Prostate gland (tissue), 2 donors: ENCODE results near the gene APOD.

ENCODE experiments used
- POLR2A ChIP-seq: fragments of 450-650 bp; IDR thresholded peaks from one replicate; pipeline ENCODE4 v1.6.1; 2016; ENCODE audit warnings: antibody characterized with exemption, mild to moderate bottlenecking
- POLR2AphosphoS5 ChIP-seq: sonication (generic); formaldehyde crosslinking; IDR thresholded peaks from one replicate; pipeline ENCODE4 v1.6.1; 2017; ENCODE audit warnings: antibody characterized with exemption
- TF ChIP-seq, protein P1 (sequence below), 4 experiments: fragments of 200-600 bp in 2 of 4; fragments of 450-650 bp in 2 of 4; sonication (generic) in 2 of 4; IDR thresholded peaks; 1 replicate in 3 of 4; 2 replicates in 1 of 4; pipeline ENCODE4 v1.5.1; 2016 to 2019; ENCODE audit warnings: antibody characterized with exemption in 4 of 4, mild to moderate bottlenecking in 2 of 4, moderate library complexity in 2 of 4

DNA sequence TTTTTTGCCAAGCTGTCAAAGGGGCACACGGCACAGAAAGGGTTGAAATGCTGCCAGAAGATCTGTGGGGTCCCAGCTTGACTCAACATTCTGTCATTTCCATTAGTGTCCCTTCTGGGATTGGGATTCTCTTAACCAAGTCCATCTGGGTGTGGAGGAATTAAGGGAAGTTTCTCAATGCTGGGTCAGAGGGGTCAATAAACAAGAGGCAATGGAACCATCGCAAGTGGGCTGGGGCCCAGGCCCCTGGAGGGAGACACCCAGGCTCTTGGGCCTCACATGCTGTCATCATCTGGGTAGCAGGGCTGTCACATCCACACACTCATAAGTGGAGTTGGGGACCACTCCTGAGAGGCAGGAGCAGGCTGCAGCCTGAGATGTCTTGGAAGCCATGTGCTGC lies 8.1 kb upstream of the APOD start:
- TF ChIP-seq POLR2A: no peak
- TF ChIP-seq, protein P1, sequence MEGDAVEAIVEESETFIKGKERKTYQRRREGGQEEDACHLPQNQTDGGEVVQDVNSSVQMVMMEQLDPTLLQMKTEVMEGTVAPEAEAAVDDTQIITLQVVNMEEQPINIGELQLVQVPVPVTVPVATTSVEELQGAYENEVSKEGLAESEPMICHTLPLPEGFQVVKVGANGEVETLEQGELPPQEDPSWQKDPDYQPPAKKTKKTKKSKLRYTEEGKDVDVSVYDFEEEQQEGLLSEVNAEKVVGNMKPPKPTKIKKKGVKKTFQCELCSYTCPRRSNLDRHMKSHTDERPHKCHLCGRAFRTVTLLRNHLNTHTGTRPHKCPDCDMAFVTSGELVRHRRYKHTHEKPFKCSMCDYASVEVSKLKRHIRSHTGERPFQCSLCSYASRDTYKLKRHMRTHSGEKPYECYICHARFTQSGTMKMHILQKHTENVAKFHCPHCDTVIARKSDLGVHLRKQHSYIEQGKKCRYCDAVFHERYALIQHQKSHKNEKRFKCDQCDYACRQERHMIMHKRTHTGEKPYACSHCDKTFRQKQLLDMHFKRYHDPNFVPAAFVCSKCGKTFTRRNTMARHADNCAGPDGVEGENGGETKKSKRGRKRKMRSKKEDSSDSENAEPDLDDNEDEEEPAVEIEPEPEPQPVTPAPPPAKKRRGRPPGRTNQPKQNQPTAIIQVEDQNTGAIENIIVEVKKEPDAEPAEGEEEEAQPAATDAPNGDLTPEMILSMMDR (IDR thresholded peaks at IDR 0.05): no peak
- TF ChIP-seq POLR2AphosphoS5: no peak
